ENCODE measurements around the gene CLPSL2.

The CLPSL2 gene

DNA sequence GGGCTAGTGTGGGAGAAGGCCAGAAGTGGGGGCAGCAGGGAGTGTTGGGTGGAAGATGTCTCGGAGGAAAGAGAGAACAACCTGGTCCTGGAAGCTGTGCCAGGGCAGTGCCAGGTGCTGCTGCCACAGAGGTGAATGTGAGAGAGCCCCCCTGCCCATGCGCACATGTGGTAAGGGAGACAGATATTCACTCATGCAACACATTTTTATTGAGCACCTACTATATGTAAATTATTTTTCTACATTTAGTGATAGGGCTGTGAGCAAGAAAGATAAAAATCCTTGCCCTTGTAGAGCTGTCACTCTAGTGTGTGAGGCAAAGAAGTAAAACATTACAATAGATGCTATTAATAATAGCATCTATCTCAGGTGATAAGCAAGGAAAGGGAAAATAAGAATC, 4.9 kb downstream of the CLPSL2 start:
- H3K27ac ChIP-seq, result peak overlapping the region; percentile 75
- no peak for TF ChIP-seq ZFX (IDR thresholded peaks at IDR 0.05)
- TF ChIP-seq, protein P1, sequence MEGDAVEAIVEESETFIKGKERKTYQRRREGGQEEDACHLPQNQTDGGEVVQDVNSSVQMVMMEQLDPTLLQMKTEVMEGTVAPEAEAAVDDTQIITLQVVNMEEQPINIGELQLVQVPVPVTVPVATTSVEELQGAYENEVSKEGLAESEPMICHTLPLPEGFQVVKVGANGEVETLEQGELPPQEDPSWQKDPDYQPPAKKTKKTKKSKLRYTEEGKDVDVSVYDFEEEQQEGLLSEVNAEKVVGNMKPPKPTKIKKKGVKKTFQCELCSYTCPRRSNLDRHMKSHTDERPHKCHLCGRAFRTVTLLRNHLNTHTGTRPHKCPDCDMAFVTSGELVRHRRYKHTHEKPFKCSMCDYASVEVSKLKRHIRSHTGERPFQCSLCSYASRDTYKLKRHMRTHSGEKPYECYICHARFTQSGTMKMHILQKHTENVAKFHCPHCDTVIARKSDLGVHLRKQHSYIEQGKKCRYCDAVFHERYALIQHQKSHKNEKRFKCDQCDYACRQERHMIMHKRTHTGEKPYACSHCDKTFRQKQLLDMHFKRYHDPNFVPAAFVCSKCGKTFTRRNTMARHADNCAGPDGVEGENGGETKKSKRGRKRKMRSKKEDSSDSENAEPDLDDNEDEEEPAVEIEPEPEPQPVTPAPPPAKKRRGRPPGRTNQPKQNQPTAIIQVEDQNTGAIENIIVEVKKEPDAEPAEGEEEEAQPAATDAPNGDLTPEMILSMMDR (conservative IDR thresholded peaks at IDR 0.05), result no peak

DNA sequence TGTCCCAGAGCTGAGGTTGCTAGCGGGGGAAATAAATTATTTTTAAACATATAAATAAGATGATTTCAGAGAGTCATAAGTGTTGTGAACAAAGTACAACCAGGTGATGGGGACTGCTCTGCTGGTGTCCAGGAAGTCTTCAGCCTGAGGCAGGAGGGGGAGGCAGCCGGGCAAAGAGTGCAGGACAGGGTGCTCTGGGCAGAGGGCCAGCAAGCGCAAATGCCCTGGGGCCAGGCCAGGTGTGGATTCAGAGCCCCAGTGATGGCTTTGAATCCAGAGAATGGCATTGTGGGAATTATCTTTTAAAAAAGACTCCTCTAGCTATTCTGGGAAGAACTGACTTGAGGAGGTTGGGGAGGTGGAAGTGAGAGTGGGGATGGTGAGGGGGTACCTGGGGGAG, 6.0 kb downstream of the CLPSL2 start:
- peak overlapping the region; percentile 75 for H3K27ac ChIP-seq
- TF ChIP-seq ZFX (IDR thresholded peaks at IDR 0.05), result no peak
- TF ChIP-seq, protein P1 (conservative IDR thresholded peaks at IDR 0.05), result no peak

DNA sequence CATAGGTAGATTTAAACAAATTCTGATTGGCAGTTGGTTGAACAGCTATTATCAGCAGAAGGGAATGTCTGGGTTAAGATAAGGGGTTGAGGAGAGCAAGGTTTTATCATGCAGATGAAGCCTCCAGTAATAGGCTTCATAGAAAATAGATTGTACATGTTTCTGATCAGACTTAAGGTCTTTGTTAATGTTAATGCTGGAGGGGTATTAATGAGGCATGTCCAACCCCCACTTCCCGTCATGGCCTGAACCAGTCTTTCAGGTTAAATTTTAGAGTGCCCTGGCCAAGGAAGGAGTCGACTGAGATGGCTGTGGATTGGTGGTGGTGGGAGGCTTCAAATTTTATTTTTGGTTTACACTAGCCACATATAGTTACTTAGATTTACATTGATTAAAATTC, 7.8 kb downstream of the CLPSL2 start:
- TF ChIP-seq, protein P1 (conservative IDR thresholded peaks at IDR 0.05), result no peak
- no peak for TF ChIP-seq ZFX (IDR thresholded peaks at IDR 0.05)

DNA sequence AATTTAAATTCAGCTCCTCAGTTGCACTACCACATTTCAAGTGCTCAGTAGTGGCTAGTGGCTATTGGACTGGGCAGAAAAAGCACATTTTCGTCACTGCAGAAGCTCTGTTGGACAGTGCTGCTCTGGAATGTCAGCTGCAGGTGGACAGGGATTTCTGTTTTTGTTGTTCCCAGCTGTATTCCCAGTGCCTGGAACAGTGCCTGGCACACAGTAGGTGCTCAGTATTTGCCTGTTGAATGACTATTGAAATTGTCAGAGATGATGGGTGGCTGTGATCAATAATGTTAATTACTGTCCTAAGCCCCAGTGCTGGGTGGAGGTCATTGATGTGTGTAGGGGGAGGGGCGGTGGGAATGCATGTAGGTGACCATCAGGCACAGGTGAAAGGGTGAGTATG, 9.9 kb downstream of the CLPSL2 start:
- TF ChIP-seq, protein P1 (conservative IDR thresholded peaks at IDR 0.05), result no peak
- TF ChIP-seq ZFX (IDR thresholded peaks at IDR 0.05), result no peak
- no peak overlapping the region for H3K27ac ChIP-seq

More for the DNA sequence above, 7.8 kb downstream of the CLPSL2 start:
- H3K27ac ChIP-seq, result no peak overlapping the region

DNA sequence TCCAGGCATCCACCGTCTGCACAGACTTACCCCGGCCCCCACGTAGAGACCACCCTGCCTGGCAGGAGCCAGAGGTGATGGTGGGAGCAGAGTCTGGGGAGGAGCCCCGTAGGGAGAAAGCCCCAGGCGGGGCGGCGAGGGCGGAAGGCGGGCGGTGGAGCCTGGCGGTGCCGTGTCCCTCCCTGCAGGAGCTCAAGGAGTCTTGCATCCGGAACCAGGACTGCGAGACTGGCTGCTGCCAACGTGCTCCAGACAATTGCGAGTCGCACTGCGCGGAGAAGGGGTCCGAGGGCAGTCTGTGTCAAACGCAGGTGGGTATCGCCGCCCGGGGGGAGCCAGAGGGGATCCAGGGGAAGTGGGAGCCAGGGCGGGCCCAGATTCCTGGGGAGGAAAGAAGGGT, 10.4 kb downstream of the CLPSL2 start:
- H3K27ac ChIP-seq, result no peak overlapping the region
- no peak for TF ChIP-seq ZFX (IDR thresholded peaks at IDR 0.05)
- TF ChIP-seq, protein P1 (conservative IDR thresholded peaks at IDR 0.05), result no peak

DNA sequence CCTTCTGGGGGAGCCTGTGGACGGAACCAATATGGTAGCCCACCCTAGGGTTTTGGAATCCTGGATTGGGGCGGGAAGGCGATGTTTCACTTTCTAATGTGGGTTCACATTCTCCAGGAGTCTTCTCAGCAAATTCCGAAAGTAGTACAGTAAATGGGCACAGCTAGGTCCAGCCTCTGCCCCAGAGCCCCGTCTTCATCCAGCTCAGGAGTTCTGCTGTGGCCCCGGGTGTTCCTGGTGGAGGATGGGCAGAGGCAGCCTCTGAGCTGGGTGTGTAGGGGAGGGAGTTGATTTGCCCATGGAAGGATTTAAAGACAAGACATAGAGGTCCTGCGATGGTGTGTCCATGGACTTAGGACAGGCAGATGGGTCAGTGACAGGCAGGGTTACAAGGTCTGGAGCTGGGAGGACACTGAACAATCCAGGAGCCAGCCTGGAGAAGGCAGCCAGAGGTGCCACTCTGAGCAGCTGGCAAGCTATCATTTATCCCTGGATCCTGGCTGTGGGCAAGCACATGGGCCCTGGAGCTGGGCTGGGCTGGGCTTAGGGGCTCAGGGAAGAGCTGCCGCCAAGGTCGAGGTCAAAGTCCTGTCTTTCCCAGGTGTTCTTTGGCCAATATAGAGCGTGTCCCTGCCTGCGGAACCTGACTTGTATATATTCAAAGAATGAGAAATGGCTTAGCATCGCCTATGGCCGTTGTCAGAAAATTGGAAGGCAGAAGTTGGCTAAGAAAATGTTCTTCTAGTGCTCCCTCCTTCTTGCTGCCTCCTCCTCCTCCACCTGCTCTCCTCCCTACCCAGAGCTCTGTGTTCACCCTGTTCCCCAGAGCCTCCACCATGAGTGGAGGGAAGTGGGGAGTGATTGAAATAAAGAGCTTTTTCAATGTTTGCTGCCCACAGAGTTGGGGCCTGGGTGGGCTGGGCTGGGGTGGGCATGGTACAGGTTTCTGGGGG, 11.1 kb downstream of the CLPSL2 start:
- no peak overlapping the region for H3K27ac ChIP-seq
- TF ChIP-seq ZFX (IDR thresholded peaks at IDR 0.05), result no peak
- TF ChIP-seq, protein P1 (conservative IDR thresholded peaks at IDR 0.05), result no peak

DNA sequence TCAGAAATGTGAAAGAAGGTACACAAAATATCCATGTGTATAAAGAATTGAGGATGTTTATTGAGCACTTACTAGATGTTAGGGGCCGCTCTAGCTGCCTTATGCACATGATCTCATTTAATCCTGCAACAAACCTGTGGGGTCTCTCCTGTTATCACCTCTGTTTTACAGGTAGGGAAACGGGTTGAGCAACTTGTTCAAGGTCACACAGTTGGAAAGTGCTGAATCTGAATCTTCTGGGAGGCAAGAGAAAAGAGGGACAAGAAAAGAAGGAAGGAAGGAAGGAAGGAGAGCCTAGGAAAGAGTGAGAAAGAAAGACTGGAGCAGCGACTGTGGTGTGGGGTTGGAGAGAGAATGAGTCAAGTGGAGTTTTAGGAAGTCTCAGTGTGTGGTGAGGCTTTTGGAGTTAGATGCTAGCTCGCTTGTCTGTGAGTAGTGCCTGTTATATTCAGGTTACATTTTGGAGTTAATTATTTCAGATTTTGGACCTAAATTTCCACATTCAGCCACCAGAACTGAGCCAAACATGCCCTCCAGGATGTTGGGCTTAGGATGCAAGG, 12.1 kb downstream of the CLPSL2 start:
- TF ChIP-seq, protein P1 (conservative IDR thresholded peaks at IDR 0.05), result no peak
- TF ChIP-seq ZFX (IDR thresholded peaks at IDR 0.05), result no peak
- H3K27ac ChIP-seq, result no peak overlapping the region
